K562 (cell line): Measurements from ENCODE around the gene KEL. TPM values are rescaled to one million over a fixed set of nuclear protein-coding genes. Genes with fewer than 3 reads are reported as not detected.

Source experiments
- CSDE1 ChIP-seq, 2 experiments: fragments of 450-650 bp; IDR thresholded peaks; 2 replicates each; pipeline ENCODE4 v1.6.1; 2016; ENCODE audit warnings: mild to moderate bottlenecking in 1 of 2
- DPF2 ChIP-seq: fragments of 450-650 bp; IDR thresholded peaks from 2 replicates; pipeline ENCODE4 v1.6.1; 2016
- EP400 ChIP-seq: fragments of 450-650 bp; IDR thresholded peaks from 2 replicates; pipeline ENCODE4 v1.6.1; 2017; ENCODE audit warnings: antibody characterized with exemption, mild to moderate bottlenecking, moderate library complexity
- JUN ChIP-seq, 2 experiments: sonication (generic) in 1 of 2; formaldehyde crosslinking in 1 of 2; IDR thresholded peaks; 2 replicates each; pipeline versions ENCODE4 v1.6.1 to v1.8.0; 2012 to 2022; ENCODE audit warnings: borderline replicate concordance in 2 of 2, mild to moderate bottlenecking in 2 of 2, improper control_type of control experiment in 1 of 2, low read depth in 1 of 2, low read length in 1 of 2, missing genetic modification reagents in 1 of 2
- NFIC ChIP-seq: fragments of 450-650 bp; IDR thresholded peaks from 2 replicates; pipeline ENCODE4 v1.6.1; 2017; ENCODE audit warnings: mild to moderate bottlenecking, inconsistent platforms
- NR2F6 ChIP-seq: fragments of 450-650 bp; formaldehyde crosslinking; IDR thresholded peaks from 2 replicates; pipeline ENCODE4 v1.4.0; 2020; ENCODE audit warnings: mild to moderate bottlenecking
- PTRF ChIP-seq: fragments of 450-650 bp; IDR thresholded peaks from 2 replicates; pipeline ENCODE4 v1.6.1; 2016; ENCODE audit warnings: mild to moderate bottlenecking, missing genetic modification characterization, missing compliant biosample characterization
- RAD51 ChIP-seq: fragments of 450-650 bp; IDR thresholded peaks from 2 replicates; pipeline ENCODE4 v1.7.1; 2016; ENCODE audit warnings: low read depth, mild to moderate bottlenecking, borderline replicate concordance
- RCOR1 ChIP-seq, 2 experiments: IDR thresholded peaks; 2 replicates each; pipeline ENCODE4 v1.6.1; 2012; ENCODE audit warnings: low read depth in 2 of 2, low read length in 2 of 2, borderline replicate concordance in 1 of 2, improper control_type of control experiment in 1 of 2
- SETDB1 ChIP-seq: IDR thresholded peaks from one replicate; pipeline ENCODE4 v1.6.1; 2012; ENCODE audit warnings: low read length, control low read depth, inconsistent platforms
- TAL1 ChIP-seq: fragments of 450-650 bp; IDR thresholded peaks from 2 replicates; pipeline ENCODE4 v1.6.1; 2016; ENCODE audit warnings: mild to moderate bottlenecking
- TEAD4 ChIP-seq, 2 experiments: sonication (generic) in 1 of 2; formaldehyde crosslinking in 1 of 2; IDR thresholded peaks; 2 replicates each; pipeline versions ENCODE4 v1.6.1 to v1.8.0; 2012 to 2022; ENCODE audit warnings: borderline replicate concordance in 1 of 2, inconsistent platforms in 1 of 2, low read length in 1 of 2, mild to moderate bottlenecking in 1 of 2, missing genetic modification reagents in 1 of 2
- TOE1 ChIP-seq, 2 experiments: fragments of 450-650 bp in 1 of 2; sonication (generic) in 1 of 2; formaldehyde crosslinking in 1 of 2; IDR thresholded peaks; 2 replicates each; pipeline versions ENCODE4 v1.7.1 to v1.8.0; 2016 to 2022; ENCODE audit warnings: borderline replicate concordance in 2 of 2, mild to moderate bottlenecking in 2 of 2, antibody characterized with exemption in 1 of 2, inconsistent platforms in 1 of 2, low read depth in 1 of 2, missing genetic modification reagents in 1 of 2, moderate library complexity in 1 of 2
- ZFPM2 ChIP-seq: fragments of 250-450 bp; sonication (Bioruptor Pico); IDR thresholded peaks from 2 replicates; pipeline ENCODE4 v1.5.1; 2022; ENCODE audit warnings: mild to moderate bottlenecking
- polyA plus RNA-seq, 8 experiments: library from polyadenylated mRNA; depleted of rRNA in 4 of 8; stranded (reverse) in 5 of 8; unstranded in 3 of 8; fragments of >200 nt; fragmentation: Nextera tagmentation in 2 of 8; fragmentation: Illumina TruSeq in 1 of 8; extraction: Ambion mirVana in 2 of 8; extraction: Trizol in 1 of 8; gene quantifications; 2 replicates each; pipeline versions ENCODE4 v1.2.1 to v1.2.3, GENCODE V29; 2011 to 2014; ENCODE audit warnings: inconsistent platforms in 1 of 8, missing spikeins in 1 of 8
- total RNA-seq, 7 experiments: library from RNA; depleted of rRNA in 6 of 7; stranded (reverse); fragments of >200 nt in 6 of 7; fragmentation: Illumina TruSeq in 2 of 7; extraction: Trizol in 2 of 7; gene quantifications; 2 replicates each; pipeline versions ENCODE4 v1.2.1 to v1.2.3, GENCODE V29; 2011 to 2021; ENCODE audit warnings: low replicate concordance in 1 of 7
- TF ChIP-seq, protein P1 (sequence below), 2 experiments: fragments of 150-350 bp in 1 of 2; IDR thresholded peaks; 2 replicates each; pipeline ENCODE4 v1.6.1; 2012 to 2016; ENCODE audit warnings: low read depth in 2 of 2, low read length in 2 of 2, mild to moderate bottlenecking in 1 of 2, moderate library complexity in 1 of 2
- TF ChIP-seq, protein P2 (sequence below): fragments of 450-650 bp; conservative IDR thresholded peaks from 2 replicates; pipeline ENCODE4 v1.6.1; 2016; ENCODE audit warnings: missing genetic modification characterization, low read depth, mild to moderate bottlenecking, control low read depth, missing compliant biosample characterization
- TF ChIP-seq, protein P3 (sequence below): fragments of 450-650 bp; IDR thresholded peaks from 2 replicates; pipeline ENCODE4 v1.6.1; 2016; ENCODE audit warnings: missing biosample characterization, missing genetic modification characterization
- TF ChIP-seq, protein P4 (sequence below): fragments of 450-650 bp; IDR thresholded peaks from 2 replicates; pipeline ENCODE4 v1.6.1; 2016; ENCODE audit warnings: antibody characterized with exemption

Gene KEL
- total and polyA plus RNA-seq, 9 of the 15 experiments (the other 6 are each of a cell fraction or from before 2014, with no cell fraction given), result 9.0 to 47.4 (median 22.2) TPM

DNA sequence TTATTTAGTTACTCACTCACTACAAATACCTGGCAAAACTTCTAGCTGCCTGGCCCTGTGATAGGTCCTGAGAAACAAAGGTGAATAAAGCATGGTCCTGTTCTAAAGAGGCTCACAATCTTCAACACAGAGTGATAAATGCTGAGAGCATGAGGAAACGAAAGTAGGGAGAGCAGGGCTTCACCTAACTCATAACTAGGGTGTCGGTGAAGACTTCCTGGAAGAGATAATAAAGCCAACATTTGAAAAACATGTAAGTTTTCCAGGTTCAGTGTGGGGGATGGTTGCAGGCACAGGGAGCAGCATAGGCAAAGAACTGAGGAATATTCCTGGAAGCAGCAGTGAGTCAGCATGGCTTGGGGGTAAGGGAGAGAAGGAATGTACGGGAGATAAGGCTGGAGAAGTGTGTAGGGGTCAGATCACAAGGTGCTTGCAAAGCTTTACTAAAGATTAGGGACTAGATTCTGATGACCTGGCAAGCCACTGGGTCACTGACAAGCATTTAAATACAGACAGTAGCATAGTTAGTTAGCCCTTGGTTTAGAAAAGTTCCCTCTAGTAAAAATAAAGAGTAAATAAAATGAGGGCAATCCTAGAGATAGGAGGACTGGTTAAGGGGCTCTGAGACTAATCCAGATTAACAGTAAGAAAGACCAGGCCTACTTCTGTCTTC lies 5.1 kb downstream of the KEL start (continued):
- TF ChIP-seq, protein P1, sequence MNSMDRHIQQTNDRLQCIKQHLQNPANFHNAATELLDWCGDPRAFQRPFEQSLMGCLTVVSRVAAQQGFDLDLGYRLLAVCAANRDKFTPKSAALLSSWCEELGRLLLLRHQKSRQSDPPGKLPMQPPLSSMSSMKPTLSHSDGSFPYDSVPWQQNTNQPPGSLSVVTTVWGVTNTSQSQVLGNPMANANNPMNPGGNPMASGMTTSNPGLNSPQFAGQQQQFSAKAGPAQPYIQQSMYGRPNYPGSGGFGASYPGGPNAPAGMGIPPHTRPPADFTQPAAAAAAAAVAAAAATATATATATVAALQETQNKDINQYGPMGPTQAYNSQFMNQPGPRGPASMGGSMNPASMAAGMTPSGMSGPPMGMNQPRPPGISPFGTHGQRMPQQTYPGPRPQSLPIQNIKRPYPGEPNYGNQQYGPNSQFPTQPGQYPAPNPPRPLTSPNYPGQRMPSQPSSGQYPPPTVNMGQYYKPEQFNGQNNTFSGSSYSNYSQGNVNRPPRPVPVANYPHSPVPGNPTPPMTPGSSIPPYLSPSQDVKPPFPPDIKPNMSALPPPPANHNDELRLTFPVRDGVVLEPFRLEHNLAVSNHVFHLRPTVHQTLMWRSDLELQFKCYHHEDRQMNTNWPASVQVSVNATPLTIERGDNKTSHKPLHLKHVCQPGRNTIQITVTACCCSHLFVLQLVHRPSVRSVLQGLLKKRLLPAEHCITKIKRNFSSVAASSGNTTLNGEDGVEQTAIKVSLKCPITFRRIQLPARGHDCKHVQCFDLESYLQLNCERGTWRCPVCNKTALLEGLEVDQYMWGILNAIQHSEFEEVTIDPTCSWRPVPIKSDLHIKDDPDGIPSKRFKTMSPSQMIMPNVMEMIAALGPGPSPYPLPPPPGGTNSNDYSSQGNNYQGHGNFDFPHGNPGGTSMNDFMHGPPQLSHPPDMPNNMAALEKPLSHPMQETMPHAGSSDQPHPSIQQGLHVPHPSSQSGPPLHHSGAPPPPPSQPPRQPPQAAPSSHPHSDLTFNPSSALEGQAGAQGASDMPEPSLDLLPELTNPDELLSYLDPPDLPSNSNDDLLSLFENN (IDR thresholded peaks at IDR 0.05; ENCODE audit: low read depth in 2 of 2, low read length in 2 of 2), result peak in 1 of 2 experiments; percentile 48; a peak in 1 of 4 replicates
- TF ChIP-seq NFIC (no peak), TEAD4 (IDR thresholded peaks at IDR 0.05; ENCODE audit: low read length) (peak; percentile 83), TEAD4 (CRISPR knock-in tag; IDR thresholded peaks at IDR 0.05; ENCODE audit: borderline replicate concordance) (no peak), NR2F6 (CRISPR knock-in tag) (peak; percentile 76; the same call in 1 of the 2 replicates), JUN (IDR thresholded peaks at IDR 0.05; ENCODE audit: borderline replicate concordance, low read depth, low read length) (0 out of 2 replicates have a peak, but pooled peaks have one; percentile 50), JUN (CRISPR knock-in tag; IDR thresholded peaks at IDR 0.05; ENCODE audit: borderline replicate concordance) (no peak), SETDB1 (peak; percentile 25), CSDE1 (IDR thresholded peaks at IDR 0.05) (no peak), RAD51 (no peak), DPF2 (peak; percentile 89), ZFPM2 (CRISPR knock-in tag) (no peak), RCOR1 (IDR thresholded peaks at IDR 0.05; ENCODE audit: borderline replicate concordance in 1 of 2, low read depth in 2 of 2, low read length in 2 of 2) (peak in 1 of 2 experiments; percentile 97; a peak in 2 of 4 replicates), TAL1 (peak; percentile 72), PTRF (tag) (no peak), TOE1 (IDR thresholded peaks at IDR 0.05; ENCODE audit: borderline replicate concordance) (peak; percentile 67; the same call in 1 of the 2 replicates), TOE1 (CRISPR knock-in tag; IDR thresholded peaks at IDR 0.05; ENCODE audit: borderline replicate concordance, low read depth) (no peak), EP400 (peak; percentile 31; the same call in 1 of the 2 replicates)
- TF ChIP-seq, protein P2, sequence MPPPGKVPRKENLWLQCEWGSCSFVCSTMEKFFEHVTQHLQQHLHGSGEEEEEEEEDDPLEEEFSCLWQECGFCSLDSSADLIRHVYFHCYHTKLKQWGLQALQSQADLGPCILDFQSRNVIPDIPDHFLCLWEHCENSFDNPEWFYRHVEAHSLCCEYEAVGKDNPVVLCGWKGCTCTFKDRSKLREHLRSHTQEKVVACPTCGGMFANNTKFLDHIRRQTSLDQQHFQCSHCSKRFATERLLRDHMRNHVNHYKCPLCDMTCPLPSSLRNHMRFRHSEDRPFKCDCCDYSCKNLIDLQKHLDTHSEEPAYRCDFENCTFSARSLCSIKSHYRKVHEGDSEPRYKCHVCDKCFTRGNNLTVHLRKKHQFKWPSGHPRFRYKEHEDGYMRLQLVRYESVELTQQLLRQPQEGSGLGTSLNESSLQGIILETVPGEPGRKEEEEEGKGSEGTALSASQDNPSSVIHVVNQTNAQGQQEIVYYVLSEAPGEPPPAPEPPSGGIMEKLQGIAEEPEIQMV (tag), result no peak
- TF ChIP-seq, protein P3, sequence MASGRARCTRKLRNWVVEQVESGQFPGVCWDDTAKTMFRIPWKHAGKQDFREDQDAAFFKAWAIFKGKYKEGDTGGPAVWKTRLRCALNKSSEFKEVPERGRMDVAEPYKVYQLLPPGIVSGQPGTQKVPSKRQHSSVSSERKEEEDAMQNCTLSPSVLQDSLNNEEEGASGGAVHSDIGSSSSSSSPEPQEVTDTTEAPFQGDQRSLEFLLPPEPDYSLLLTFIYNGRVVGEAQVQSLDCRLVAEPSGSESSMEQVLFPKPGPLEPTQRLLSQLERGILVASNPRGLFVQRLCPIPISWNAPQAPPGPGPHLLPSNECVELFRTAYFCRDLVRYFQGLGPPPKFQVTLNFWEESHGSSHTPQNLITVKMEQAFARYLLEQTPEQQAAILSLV (tag), result no peak
- TF ChIP-seq, protein P4, sequence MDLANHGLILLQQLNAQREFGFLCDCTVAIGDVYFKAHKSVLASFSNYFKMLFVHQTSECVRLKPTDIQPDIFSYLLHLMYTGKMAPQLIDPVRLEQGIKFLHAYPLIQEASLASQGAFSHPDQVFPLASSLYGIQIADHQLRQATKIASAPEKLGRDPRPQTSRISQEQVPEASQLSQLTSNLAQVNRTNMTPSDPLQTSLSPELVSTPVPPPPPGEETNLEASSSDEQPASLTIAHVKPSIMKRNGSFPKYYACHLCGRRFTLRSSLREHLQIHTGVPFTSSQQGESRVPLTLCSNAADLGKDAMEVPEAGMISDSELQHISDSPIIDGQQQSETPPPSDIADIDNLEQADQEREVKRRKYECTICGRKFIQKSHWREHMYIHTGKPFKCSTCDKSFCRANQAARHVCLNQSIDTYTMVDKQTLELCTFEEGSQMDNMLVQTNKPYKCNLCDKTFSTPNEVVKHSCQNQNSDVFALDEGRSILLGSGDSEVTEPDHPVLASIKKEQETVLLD, result 0 out of 2 replicates have a peak, but pooled peaks have one; percentile 19
